Uterus (tissue), 2 donors: ENCODE measurements around the gene CPZ.

Experiments
- CTCF ChIP-seq, 4 experiments: fragments of 200-600 bp in 2 of 4; fragments of 450-650 bp in 2 of 4; sonication (generic) in 2 of 4; IDR thresholded peaks; one replicate each; pipeline ENCODE4 v1.5.1; 2016 to 2019; ENCODE audit warnings: antibody characterized with exemption in 4 of 4, mild to moderate bottlenecking in 2 of 4, moderate library complexity in 1 of 4
- POLR2A ChIP-seq, 2 donors: fragments of 450-650 bp; IDR thresholded peaks; one replicate each; pipeline ENCODE4 v1.6.1; 2016; ENCODE audit warnings: antibody characterized with exemption in 2 of 2, mild to moderate bottlenecking in 1 of 2, moderate library complexity in 1 of 2

- no peak for TF ChIP-seq POLR2A (IDR thresholded peaks at IDR 0.05)
- TF ChIP-seq CTCF (IDR thresholded peaks at IDR 0.05) = no peak
Observed at GRCh38 chr4:8655411-8656184, 63.0 kb downstream of the CPZ start.
